NOMO-1 treated with dmso at 0.1 percent for 144 hours (cell line): ENCODE measurements around the gene DARS1.
A peak's percentile ranks its signal among the peaks of the same experiment; 100 is the strongest.

Experiments used
- DNase-seq: peaks from one replicate; lab custom pipeline; 2025; ENCODE audit not compliant: unreplicated experiment; lab: John Stamatoyannopoulos, UW

DARS1 gene

DNA sequence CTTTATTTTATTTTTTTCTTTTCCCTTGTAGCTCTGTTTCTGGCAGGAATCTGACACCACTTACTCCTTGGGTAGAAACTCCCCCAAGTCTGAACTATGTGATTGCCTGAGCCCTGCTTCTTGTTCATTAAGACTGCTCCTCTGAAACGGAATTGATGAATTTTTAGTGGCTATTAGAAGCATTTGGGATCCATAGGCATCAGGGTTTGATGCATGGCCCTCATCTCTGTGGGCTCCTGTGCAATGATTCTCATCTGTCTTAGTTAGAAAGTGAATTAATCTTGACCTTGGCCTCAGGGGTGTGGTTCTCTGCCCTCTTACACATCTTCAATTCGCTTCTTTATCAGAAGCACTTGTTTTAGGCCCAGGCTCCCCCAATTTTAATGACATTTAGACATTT, 31.0 kb upstream of the DARS1 start:
- DNase-seq: no peak

GRCh38 chr2:136015699-136016098, 30.3 kb upstream of the DARS1 start:
- DNase-seq: no peak

DNA sequence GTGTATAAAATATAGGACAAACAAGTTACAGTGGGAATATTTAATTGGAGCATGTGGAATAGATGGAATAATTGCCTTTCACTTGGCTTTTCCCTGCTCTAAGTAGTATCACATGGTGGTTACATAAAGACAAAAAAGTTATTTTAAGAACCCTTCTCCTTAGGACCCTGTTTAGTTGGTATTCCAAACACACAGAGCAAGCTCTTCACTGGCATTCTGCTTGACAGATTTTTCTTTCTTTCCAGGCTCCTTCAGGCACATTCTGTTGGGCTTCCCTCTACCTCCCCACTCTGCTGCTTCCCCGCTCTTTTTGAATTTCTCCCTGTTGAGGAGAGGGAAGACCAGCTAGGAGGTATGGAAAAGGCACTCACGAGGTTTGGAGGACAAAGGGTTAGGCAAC, 29.0 kb upstream of the DARS1 start:
- DNase-seq: no peak

DNA sequence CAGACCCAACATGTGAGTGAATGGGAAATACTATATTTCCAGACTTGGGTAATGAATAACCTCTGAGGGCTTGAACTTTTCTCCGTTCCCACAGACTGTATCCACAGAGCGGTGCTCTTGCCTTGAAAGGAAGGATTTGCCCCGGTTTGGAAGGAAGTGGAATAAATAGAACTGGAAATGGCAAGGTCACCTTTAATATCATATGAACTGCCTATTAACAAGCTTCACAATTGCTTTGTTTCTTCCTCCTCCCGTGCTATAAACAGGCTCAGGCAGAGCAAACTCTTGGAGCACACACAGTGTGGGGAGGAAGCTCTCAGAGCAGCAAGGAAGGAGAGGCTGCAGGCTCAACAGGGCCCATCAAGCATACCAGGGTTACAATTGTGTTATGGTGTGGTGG, 28.5 kb upstream of the DARS1 start:
- DNase-seq: no peak

DNA sequence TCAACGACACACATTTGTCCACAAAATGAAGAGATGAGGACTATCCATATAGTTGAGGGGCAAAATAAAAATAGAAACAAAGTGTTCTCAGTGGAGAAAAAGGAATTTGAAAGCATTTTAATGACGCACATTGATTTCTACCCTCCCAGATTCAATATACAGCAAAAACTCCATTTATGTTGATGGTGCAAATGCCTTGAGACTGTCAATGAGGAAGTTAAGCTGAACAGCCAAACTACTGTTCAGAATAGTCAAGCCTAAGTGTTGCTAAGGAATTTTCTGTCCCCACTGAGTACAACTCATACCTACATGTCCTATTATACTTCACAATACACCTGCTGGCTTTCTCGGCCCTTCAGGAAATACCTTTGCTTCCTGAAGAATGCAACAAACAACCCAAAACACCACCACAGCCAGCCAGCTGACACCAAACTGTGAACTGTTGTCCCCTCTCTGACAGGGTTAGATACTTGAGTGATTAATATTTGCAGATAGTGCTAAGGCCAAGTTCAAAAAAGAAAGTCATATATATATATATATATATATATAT, 27.8 kb upstream of the DARS1 start:
- DNase-seq: no peak

DNA sequence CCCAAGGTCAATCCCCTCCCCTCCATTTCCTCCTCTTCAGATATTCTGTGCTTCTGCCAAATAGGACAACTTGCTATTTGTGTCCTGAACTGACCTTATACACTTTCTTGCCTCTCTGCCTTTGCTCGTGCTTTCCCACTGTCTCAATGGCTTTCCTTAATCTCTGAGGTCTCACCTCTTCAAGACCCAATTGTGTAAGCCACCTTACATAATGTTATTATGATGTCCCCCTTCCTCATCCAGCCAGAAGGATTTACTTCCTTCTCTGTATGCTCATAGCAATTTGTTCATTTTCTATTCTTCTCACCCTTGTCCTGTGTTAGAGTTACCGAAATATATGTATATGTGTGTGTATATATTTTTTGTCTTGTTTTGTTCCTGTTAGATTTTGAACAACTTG, 26.9 kb upstream of the DARS1 start:
- peak; percentile 38 for DNase-seq

DNA sequence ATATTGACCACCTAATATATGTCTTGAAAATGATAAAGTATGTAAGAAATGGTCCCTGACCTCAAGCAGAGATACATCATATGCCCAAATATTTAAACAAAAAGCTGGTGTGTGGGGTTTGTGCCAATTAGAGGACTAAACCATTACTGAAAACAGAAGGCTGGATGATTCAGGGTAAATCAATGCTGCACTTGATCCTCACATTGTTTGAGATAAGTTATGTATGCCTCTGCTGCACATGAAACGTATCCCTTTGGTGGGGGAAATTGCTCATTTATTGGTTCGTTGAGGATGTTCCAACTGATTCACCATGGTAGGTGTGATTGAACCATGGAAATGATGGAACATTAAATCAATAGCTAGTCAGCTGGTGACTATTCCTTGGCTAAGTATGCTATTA, 24.7 kb upstream of the DARS1 start:
- no peak for DNase-seq

- peak; percentile 99 for DNase-seq
These were observed 22.9 kb upstream of the DARS1 start for GRCh38 chr2:136008205-136008865.

DNA sequence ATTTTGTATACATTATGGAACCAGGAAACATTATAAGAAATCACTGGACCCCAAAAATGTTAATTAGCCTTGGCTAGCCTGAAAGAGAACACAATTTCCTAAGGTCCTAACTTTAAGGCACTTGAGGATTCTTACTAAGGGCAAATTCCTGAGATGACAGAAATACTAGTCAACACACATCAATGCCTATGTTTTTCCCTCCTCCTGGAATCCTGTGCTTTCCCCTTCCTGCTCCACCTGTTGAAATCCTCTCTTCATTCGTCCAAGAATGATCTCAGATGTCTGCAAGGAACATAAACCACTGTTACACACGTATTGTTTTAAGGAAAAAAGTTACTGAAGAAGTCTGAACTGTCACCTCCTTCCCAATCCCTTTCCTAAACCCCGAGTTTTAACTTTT, 21.2 kb upstream of the DARS1 start:
- no peak for DNase-seq

DNA sequence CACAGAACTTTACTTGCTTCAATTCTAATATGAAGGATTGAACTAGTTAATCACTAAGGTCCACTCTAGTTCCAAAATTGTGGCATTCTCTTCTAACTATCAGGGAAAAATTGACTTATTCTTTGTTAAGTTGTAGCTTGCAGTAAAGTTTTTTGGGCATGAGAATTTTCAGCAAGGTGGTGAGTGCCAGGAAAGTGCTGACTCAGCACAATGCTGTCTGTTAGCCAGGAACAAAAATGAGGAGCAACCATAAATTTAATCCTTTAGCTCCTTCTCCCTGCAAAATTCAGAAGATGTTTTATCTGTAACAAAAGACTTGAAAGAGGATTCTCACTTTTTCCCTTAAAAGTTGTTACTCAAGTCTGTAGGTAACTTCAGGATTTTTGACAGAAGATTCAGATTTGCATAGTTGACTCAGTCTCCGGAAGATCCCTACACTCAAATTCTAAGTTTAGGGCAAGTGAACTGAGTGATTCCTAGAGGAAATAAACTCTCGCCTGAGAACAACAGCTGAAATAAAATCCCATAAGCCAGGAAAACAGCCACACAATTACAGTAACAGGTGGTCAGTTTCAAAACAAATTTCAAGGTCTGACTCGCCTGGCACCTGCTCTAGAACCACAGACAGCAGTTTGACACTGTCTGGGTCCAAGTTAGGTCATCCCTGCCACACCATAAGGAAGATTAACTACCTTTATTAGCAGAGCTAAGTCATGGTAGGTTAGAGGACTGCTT, 20.2 kb upstream of the DARS1 start:
- DNase-seq: no peak

- no peak for DNase-seq
These were observed 19.5 kb upstream of the DARS1 start for GRCh38 chr2:136004965-136005364.

DNA sequence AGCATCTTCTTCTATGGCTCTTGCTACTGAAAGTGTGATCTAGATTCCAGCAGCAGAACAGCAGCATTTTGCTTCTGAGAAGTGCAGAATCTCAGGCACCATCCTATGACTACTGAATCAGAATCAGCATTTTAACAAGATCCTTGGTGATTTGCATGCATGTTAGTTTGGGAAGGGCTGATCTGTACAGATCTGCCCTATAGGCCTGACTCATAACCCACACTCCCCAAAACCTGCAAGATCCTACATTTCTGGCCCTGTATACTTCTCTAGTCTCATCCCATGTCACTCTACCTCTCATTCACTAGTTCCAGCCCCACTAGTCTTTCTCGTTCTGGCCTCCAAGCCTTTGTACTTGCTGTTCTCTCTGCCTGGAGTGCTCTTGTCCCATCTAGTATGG, 15.7 kb upstream of the DARS1 start:
- DNase-seq: no peak

GRCh38 chr2:136000502-136000901, 15.1 kb upstream of the DARS1 start:
- no peak for DNase-seq

DNA sequence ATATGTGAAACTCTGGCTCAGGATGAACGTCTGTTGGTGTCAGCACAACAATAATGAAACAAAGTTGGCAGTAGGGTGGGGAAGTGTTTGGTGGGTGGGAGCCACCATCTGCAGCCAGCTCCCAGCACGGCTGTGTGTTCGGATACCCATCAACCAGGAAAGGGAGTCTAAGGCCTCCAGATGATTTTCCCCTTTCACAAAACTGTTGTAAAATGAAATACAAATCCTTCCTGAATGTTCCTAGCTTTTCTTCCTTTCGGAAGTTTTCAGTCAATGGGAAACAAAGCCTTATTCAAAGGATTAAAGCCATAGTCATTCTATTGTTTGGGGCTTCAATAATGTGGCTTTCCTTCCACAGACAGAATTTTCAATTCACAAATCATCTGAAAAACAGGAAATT, 14.5 kb upstream of the DARS1 start:
- DNase-seq: no peak

GRCh38 chr2:135998879-135999278, 13.5 kb upstream of the DARS1 start:
- no peak for DNase-seq

GRCh38 chr2:135997380-135997779, 12.0 kb upstream of the DARS1 start:
- peak; percentile 85 for DNase-seq

DNA sequence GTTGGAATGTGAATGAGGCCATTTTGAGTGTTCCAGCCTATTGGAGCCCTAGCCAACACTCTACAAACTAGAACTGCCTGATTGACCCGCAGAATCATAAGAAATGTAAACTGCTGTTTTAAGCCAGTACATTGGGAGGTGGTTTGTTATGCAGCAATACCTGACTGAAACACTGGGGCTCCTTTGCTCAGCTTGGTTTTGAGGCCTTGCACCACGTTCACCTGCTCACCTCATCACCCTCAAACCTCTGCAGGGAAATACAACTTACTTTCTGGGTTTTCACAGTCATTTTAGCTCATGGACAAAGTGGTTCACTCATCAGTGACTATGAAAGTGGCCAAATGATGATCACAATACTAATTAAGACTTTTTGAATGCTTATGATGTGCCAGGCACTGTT, 10.9 kb upstream of the DARS1 start:
- no peak for DNase-seq

GRCh38 chr2:135994281-135994680, 8.9 kb upstream of the DARS1 start:
- DNase-seq: no peak

GRCh38 chr2:135993421-135993820, 8.0 kb upstream of the DARS1 start:
- no peak for DNase-seq

GRCh38 chr2:135991861-135992260, 6.4 kb upstream of the DARS1 start:
- no peak for DNase-seq

GRCh38 chr2:135987441-135987840, 2.0 kb upstream of the DARS1 start:
- no peak for DNase-seq

DNA sequence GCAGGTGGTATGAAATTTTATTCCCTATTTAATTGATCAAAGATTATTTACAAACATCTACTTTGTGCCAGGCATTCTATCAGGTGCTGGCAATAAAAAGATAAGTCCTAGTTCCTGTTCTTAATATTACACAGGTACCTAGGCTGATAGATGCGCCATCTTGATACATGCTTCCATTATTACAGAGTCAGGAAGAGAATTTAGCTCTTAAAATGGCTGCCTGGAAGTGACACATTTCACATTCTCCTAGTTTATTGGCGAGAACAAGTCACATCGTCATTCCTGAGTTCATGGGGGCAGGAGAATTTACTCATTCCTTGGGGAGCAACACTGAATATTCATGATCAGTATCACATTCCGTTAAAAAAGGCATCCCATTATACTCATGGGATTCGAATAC, 1.1 kb upstream of the DARS1 start:
- DNase-seq: no peak
